Common myeloid progenitor, CD34-positive (primary cell): Measurements from ENCODE around the gene SERPINA5.

ENCODE experiments used
- CTCF ChIA-PET: fragments of 350-600 bp; sonication (Branson Sonifier 250); formaldehyde crosslinking; loops from one replicate; lab custom pipeline; 2021; ENCODE audit warnings: antibody characterized with exemption; lab: Charles Lee
- POLR2A ChIA-PET: fragments of 350-600 bp; sonication (Branson Sonifier 250); formaldehyde crosslinking; loops from one replicate; lab custom pipeline; 2021; ENCODE audit warnings: antibody characterized with exemption; lab: Charles Lee
- DNase-seq, 3 donors: peaks; one replicate each; pipeline versions ENCODE4 v3.0.0 to v3.0.0-alpha.2; 2013
- H3K27ac ChIP-seq, 2 experiments: 1 replicate in 1 of 2; 2 replicates in 1 of 2; pipeline ENCODE4 v1.7.0; 2013; ENCODE audit warnings: inconsistent platforms in 2 of 2, low read length in 2 of 2, mild to moderate bottlenecking in 2 of 2, low read depth in 1 of 2, moderate library complexity in 1 of 2; ENCODE audit not compliant: severe bottlenecking in 2 of 2, insufficient read depth in 1 of 2, poor library complexity in 1 of 2
- H3K27me3 ChIP-seq, 5 experiments: replicated peaks in 2 of 5; 1 replicate in 3 of 5; 2 replicates in 2 of 5; pipeline versions ENCODE4 v1.6.1 to v1.7.0; 2013; ENCODE audit warnings: low read length in 4 of 5, mild to moderate bottlenecking in 2 of 5, moderate library complexity in 2 of 5, inconsistent platforms in 1 of 5; ENCODE audit not compliant: insufficient read depth in 5 of 5, control insufficient read depth in 4 of 5
- H3K36me3 ChIP-seq, 4 experiments: 1 replicate in 2 of 4; 2 replicates in 2 of 4; pipeline versions ENCODE4 v1.6.1 to v1.7.0; 2013; ENCODE audit warnings: low read length in 3 of 4, control low read depth in 1 of 4, mild to moderate bottlenecking in 1 of 4; ENCODE audit not compliant: control insufficient read depth in 4 of 4, insufficient read depth in 4 of 4
- H3K4me1 ChIP-seq, 4 experiments: 1 replicate in 3 of 4; 2 replicates in 1 of 4; pipeline versions ENCODE4 v1.6.1 to v1.7.1; 2013; ENCODE audit warnings: low read length in 3 of 4, mild to moderate bottlenecking in 3 of 4, control low read depth in 1 of 4, inconsistent platforms in 1 of 4, moderate library complexity in 1 of 4; ENCODE audit not compliant: control insufficient read depth in 4 of 4, insufficient read depth in 4 of 4; ENCODE audit errors: control extremely low read depth in 1 of 4
- H3K4me3 ChIP-seq, 7 experiments: 1 replicate in 4 of 7; 2 replicates in 3 of 7; pipeline versions ENCODE4 v1.5.1 to v1.7.0; 2013; ENCODE audit warnings: mild to moderate bottlenecking in 7 of 7, low read length in 6 of 7, moderate library complexity in 6 of 7, inconsistent platforms in 2 of 7, low read depth in 2 of 7, control low read depth in 1 of 7; ENCODE audit not compliant: insufficient read depth in 4 of 7, control insufficient read depth in 1 of 7; ENCODE audit errors: extremely low read depth in 1 of 7
- H3K9me3 ChIP-seq, 5 experiments: 1 replicate in 4 of 5; 2 replicates in 1 of 5; pipeline versions ENCODE4 v1.6.1 to v1.7.1; 2013; ENCODE audit warnings: low read length in 4 of 5, mild to moderate bottlenecking in 2 of 5, inconsistent platforms in 1 of 5, low read depth in 1 of 5, moderate library complexity in 1 of 5; ENCODE audit not compliant: control insufficient read depth in 4 of 5, insufficient read depth in 2 of 5; ENCODE audit errors: control extremely low read depth in 1 of 5
- WGBS: methylation state at CpG from one replicate; pipeline ENCODE4 v1.1.5; 2013; ENCODE audit not compliant: insufficient coverage; 5-methylcytosine and 5-hydroxymethylcytosine counted together

SERPINA5 gene

GRCh38 chr14:94584591-94585280 is 3.5 kb downstream of the SERPINA5 start:
- Histone ChIP-seq H3K27me3 (peaks cover 0 to 13% (median 0%) of the 10 kb centered on the region in 5 experiments), H3K27ac (no peak overlapping the region), H3K4me1 (peaks cover 0 to 2% (median 0%) of the 10 kb centered on the region in 4 experiments), H3K9me3 (no peaks in the 10 kb centered on the region), H3K36me3 (no peaks in the 10 kb centered on the region), H3K4me3 (no peak overlapping the region)
- POLR2A ChIA-PET, result no interaction called here
- 91% methylated on average over 4 of the region's 5 CpGs for WGBS
- CTCF ChIA-PET, result interaction anchor here (0.7 kb wide), 1 partner anchor 27 kb away, joined by 3 read pairs; no protein-coding TSS in a partner anchor
- no peak for DNase-seq

DNA sequence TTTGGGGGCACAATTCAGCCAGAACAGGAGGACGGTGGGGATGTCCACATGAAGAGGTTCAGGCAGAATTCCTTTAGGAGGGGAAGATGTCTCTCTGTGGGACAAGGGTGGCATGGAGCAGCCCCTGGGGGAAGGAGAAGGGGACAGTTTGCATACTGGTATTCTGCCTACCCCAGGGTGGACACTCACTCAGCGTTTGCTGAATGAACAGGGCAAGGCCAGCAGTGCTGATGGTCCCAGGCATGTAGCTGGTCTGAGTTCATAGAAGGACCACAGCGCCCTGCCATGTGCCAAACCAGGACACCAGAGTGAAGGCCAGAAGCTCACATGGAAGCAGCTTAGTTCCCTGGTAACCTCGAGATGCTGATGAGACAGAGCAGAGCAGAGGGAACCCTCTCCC is 5.4 kb downstream of the SERPINA5 start:
- WGBS, result 82% methylated on average over 2 of the region's 4 CpGs
- Histone ChIP-seq H3K27me3 (peaks cover 0 to 4% (median 0%) of the 10 kb centered on the region in 5 experiments), H3K36me3 (no peaks in the 10 kb centered on the region), H3K9me3 (no peaks in the 10 kb centered on the region), H3K4me3 (no peak overlapping the region), H3K4me1 (no peaks in the 10 kb centered on the region), H3K27ac (no peak overlapping the region)
- no peak for DNase-seq
- ChIA-PET CTCF (no interaction called here), POLR2A (no interaction called here)

- no peaks in the 10 kb centered on the region for H3K4me1 ChIP-seq
- POLR2A ChIA-PET, result no interaction called here
- peaks cover 0 to 3% (median 0%) of the 10 kb centered on the region in 5 experiments for H3K27me3 ChIP-seq
- H3K4me3 ChIP-seq, result no peak overlapping the region
- CTCF ChIA-PET, result interaction anchor here (1.2 kb wide), 1 partner anchor 14 kb away, joined by 4 read pairs; no protein-coding TSS in a partner anchor
- DNase-seq, result no peak
- no peaks in the 10 kb centered on the region for H3K36me3 ChIP-seq
- no peaks in the 10 kb centered on the region for H3K9me3 ChIP-seq
- 100% methylated on average over 1 of the region's 4 CpGs for whole genome bisulfite sequencing
- H3K27ac ChIP-seq, result no peak overlapping the region
Measured at GRCh38 chr14:94588311-94588710, 7.1 kb downstream of the SERPINA5 start.

DNA sequence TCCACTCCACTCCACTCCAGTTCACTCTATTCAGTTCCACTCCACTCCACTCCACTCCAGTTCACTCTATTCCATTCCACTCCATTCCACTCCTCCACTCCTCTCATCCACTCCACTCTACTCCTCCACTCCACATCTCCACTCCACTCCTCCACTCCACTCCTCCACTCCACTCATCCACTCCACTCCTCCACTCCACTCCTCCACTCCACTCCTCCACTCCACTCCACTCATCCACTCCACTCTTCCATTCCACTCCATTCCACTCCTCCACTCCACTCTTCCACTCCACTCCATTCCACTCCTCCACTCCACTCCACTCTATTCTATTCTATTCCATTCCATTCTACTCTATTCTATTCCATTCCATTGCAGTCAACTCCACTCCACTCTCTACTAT is 9.8 kb downstream of the SERPINA5 start:
- Histone ChIP-seq H3K27ac (no peak overlapping the region), H3K36me3 (no peaks in the 10 kb centered on the region), H3K9me3 (no peaks in the 10 kb centered on the region), H3K4me1 (no peaks in the 10 kb centered on the region), H3K27me3 (peaks cover 0 to 3% (median 0%) of the 10 kb centered on the region in 5 experiments), H3K4me3 (no peak overlapping the region)
- DNase-seq, result no peak
- ChIA-PET CTCF (no interaction called here), POLR2A (no interaction called here)

GRCh38 chr14:94591871-94592270 is 10.6 kb downstream of the SERPINA5 start:
- Histone ChIP-seq H3K36me3 (no peaks in the 10 kb centered on the region), H3K4me3 (no peak overlapping the region), H3K4me1 (no peaks in the 10 kb centered on the region), H3K9me3 (no peaks in the 10 kb centered on the region), H3K27me3 (peaks cover 0 to 3% (median 0%) of the 10 kb centered on the region in 5 experiments), H3K27ac (no peak overlapping the region)
- 97% methylated on average over 5 of the region's 8 CpGs for WGBS
- DNase-seq, result no peak
- ChIA-PET POLR2A (no interaction called here), CTCF (no interaction called here)

DNA sequence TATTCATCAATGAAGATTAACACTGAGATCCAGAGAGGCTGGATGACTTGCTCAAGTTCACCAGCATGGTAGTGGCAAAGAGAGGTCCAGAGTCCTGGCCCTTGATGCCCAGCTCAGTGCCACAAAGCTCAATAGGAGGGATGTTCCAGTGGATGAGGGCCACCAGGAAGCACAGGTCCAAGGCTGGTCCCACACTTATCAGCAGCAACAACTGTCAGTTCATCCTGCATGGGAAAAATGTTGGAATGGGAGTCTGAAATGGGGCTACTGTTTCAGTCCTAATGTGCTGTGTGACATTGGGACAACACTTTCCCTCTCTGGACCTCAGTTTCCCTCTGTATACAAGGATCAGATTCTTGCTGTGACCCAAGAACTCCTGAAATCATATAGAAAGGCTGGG is 11.2 kb downstream of the SERPINA5 start:
- ChIA-PET POLR2A (no interaction called here), CTCF (no interaction called here)
- no peak for DNase-seq
- Histone ChIP-seq H3K4me1 (no peaks in the 10 kb centered on the region), H3K27me3 (peaks cover 0 to 3% (median 0%) of the 10 kb centered on the region in 5 experiments), H3K4me3 (no peak overlapping the region), H3K27ac (no peak overlapping the region), H3K36me3 (no peaks in the 10 kb centered on the region), H3K9me3 (no peaks in the 10 kb centered on the region)

DNA sequence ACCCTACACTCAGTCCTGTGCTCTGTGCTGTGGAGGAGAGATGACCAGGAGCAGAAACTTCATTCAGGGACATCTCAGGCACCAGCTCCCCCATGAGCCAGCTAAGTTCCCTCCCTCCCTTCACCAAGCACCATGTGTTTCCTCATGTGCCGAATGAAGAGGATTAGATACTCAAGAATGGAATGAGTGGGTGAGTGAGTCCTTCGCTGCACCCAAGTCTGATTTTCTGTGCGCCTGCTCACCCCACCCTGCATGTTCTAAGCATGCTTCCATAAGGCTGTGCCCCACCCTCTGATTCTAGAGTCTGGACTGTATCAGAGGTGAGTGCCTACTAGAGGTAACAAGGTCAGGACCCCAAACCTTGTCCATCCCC is 12.1 kb downstream of the SERPINA5 start:
- ChIA-PET CTCF (interaction anchor here (0.6 kb wide), 1 partner anchor 1322 kb away, joined by 3 read pairs; no protein-coding TSS in a partner anchor), POLR2A (no interaction called here)
- Histone ChIP-seq H3K27ac (no peak overlapping the region), H3K4me1 (no peaks in the 10 kb centered on the region), H3K27me3 (peaks cover 0 to 6% (median 0%) of the 10 kb centered on the region in 5 experiments), H3K36me3 (no peaks in the 10 kb centered on the region), H3K4me3 (no peak overlapping the region), H3K9me3 (no peaks in the 10 kb centered on the region)
- WGBS, result 100% methylated on average over 1 of the region's 3 CpGs
- DNase-seq, result no peak
